HG02759 (cell line): ENCODE measurements around the gene SMG6.
"Not testable (repeated sequence)": the region's sequence is repeated elsewhere in the genome, so short reads cannot be mapped to it uniquely, and the experiment has no call there.

ENCODE experiments used
- ATAC-seq: cut with Tn5 transposase; IDR thresholded peaks from one replicate; pipeline ENCODE4 v1.9.1; 2021; ENCODE audit warnings: mild to moderate bottlenecking, moderate library complexity; ENCODE audit not compliant: unreplicated experiment

Gene SMG6

DNA sequence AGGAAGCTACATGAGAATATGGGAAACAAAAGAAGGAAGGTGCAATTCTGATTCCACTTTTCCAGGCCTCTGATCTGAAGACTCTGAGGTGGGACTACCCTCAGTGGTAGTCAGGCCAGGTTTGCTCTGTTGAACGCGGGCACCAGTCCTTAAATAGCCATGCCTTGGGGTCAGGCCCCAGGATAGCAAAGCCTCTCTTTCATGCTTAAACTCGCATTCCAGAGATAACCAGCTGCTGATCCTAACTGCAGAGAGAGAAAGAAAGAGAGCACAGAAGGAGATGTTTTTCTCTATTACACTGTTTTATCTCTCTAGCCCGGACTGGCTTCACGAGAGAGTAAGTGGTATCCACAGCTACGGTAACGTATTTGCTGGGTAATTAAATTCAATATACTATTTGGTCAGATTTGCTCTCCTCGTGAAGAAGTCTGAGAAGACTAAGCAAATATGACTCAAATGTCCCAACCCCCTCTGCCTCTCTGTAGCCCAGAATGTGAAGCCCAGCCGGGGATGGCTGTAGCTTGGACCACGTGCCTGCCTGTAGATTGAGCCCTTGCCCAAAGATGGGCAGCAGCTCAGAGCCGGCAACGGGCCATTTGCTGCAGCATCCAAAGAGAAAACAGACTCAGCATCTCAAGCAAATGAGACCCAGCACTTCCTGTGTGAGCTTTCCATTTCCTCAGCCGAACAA, 122.2 kb downstream of the SMG6 start:
- ATAC-seq: no peak

DNA sequence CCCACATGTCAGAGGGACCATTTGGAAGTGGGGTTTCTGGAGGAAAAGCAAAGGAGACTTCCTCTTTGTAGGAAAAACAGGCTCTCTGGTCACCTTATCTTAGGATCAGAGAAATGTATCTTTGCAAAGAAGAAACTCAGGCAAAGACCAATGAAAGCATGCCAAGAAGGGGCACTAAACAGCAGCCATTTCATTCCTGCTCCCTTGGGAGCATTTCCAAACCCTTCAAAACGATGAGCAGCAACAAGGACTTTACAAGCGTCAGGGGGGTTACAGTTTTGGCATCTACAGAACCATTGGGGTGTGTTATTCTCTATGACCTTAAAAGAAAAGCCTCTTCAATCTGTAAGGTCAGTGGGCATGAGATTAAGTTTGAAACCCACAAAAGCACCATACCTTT, 122.8 kb downstream of the SMG6 start:
- no peak for ATAC-seq

DNA sequence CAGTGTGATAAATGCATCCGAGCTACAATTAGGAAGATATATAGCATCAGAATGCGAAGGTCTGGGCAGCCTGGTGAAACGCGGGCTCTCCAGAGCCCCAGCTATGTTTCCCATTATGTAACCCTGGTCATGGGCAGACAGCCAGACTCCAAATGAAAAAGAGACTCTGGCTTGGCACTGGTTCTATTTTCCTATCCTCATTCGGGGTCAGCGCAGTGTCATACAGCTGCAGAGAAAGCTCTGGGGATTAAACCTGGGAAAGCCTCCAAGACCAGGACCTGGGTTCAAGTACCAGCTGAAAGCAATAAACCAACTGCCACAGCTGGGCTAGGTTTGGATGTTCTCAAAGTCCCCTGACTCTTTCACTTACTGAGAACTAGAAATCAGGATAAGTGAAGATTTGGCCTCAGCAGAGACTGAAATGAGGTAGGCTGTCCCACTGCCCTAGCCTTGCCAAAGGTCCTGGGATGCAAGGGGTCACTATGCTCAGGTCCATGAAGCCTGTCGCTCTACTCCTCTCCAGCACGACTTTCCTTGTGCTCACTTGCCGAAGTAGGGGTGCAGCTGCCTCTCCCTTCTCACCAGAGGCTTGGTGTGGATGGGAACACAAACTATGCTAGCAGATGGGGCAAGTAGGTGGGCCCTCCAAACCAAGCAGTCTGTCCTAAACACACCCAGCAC, 123.8 kb downstream of the SMG6 start:
- ATAC-seq: no peak

DNA sequence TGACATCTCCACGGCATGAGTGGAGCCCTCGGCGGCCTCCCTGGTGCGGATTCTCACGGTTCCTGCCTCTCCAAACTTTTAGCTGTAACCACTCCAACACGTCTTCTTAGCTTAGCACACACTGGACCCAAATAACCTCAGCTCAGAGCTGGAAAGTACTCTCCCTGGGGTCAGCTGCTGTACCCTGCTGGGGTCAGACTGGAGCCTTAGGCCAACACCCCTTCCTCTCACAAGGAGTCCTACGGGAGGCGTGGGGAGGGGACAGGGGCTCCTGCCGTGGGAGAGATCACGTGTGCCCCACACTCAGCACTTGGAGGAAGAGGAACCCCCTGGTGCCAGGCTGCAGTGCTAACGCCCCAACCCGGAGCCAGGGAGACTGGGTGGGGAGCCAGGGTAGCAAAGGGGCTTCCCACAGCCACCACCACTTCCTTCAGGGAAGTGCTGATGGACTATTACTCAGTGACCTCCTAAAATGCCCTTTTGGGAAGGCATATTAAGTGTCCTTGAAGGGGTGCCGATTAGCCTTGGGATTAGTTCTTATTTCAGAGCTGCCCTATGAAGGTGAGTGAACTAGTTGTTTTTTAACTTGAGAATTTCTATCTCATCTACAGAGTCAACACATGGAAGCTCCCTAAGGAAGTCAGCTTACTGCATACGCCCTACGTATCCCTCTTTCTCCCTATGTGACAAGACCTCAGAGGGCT, 124.6 kb downstream of the SMG6 start:
- no peak for ATAC-seq

DNA sequence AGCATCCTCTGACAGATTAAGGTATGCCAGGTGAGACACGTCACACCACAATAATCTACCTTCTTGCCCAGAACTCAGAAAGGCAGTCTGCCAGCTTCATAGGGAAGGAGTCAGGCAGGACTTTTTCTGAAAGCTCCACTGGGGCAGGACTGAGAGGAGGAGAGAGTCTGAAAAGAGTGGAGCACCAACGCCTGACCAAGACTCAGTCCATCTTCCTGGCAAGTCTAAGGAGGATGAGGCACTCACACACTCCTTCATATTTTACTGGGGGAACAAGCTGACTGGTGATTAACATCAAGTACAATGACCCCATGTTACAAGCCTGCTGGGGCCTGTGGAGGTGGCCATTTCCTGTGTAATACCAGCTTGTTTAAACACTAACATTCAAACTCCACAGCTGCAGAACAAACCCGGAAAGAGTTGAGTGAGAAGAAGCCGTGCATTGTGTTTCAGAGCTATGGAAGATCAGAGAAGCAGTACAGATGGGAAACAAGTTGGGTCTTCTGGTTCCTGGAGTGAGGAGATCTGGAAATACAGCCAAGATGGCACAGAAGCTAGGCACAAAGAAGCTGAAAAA, 126.3 kb downstream of the SMG6 start:
- ATAC-seq: no peak

DNA sequence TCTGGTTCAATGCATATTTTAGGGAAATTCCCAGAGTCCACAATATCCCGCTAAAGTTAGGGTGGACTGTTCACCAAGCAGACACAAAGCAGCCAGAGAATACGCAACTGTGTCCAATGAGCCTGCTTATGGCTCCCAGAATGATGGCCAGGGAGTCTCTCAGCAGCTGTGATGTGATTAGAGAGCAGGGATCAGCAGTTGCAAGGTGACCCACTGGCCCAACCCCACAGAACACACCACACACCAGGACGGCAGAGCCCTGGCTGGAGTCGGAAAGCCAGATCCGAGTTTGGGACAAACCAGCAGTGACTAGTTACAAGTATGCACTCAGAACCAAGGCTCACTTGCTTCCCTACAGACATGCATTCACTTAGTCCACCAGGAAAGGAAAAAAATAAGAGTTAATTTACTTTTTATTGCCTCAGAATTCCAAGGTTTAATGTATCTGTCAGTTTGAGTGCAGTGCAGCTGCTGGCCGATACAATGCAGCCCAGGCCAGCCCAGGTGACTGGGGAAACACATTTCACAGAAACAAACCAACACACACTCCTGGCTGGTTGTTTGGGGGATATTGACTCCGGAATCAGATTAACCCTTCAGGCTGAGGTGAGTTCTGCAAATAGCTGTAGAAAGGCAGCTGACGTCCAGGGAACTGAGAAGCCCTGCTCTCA, 127.0 kb downstream of the SMG6 start:
- no peak for ATAC-seq

DNA sequence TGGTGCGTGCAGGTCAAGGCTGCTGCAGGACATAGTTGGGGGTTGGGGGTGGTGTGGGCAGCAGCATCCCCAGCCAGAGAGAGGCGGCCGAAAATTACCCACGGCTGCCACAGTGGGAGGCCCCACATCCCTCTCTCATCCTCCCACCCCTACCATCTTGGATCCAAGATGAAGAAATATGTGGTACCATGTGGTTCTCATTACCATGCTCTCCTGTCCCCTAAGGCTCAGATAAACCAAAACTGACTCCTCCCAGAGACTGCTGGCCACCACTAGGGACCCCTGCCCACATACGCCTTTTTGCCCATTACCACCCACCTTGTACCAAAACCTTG, 128.3 kb downstream of the SMG6 start:
- ATAC-seq: no peak

DNA sequence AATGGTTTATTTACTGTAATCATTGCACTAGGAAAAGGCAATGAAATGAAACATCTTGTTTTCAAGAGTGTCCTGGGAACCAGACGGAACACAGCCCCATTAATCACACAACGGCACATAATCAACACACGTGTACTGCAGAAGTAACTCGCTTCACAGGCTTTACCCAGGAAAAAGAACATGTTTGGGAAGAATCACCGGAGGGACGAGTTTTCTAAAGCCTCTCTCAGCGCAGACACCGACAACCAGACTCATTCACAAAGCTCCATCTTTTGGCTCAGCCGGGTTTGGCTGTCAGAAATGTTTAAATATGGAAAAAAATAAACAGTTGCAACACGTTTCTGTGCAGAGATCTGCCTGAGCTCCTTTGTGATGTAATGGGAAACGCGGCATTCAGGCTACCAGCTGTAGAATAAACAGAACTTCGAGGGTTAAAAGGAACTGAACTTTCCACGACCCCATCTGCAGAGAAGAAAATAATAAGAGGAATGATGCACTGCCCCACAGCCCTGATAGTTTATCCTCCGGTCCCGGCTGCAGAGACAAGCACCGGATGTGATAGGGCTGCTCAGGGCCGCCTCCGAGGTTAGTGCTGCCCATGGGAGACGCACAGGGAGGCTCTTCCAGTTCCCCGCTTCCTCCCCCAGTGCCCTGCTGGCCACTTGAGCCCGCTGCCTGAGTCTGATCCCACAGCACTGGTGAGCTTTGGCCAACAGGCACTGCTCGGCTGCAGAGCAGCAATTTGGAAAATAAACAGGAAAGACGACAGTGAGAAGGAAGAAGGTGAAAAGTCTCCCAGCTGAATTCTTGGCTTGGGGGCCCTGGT, 128.9 kb downstream of the SMG6 start:
- no peak for ATAC-seq

DNA sequence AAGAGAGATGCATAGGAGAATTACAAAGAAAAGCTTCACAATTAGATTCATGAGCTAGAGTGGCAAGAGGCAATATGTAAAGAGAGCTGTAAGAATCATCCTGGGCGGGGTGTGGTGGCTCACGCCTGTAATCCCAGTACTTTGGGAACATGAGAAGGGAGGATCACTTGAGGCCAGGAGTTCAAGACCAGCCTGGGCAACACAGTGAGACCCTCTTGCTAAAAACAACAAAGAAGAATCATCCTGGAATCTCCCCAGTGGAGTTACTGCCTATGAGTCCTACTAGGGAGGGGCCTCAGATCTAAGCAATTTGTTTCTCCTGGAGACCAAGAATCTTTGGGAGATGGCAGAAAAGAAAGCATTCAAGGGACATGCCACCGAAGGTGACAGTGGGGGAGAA, 129.6 kb downstream of the SMG6 start:
- ATAC-seq: no peak

DNA sequence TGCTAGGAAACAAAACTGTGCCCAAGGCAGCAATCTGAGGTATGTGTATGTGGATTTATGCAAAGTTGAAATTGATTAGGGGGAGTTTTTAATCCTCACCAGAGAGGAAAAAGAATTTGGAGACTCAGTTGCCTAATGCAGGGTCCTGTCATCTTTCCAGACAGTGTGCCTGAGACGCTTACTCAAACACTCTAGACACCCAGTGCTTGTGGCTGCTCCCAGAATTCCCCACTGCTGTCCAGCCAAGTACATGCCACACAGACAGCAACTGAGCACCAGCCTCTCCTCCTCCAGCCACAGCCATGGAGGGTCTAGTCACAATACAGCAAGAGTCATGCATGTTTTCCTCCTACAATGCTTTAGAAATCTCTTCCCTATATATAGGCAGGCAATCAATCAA, 130.6 kb downstream of the SMG6 start:
- no peak for ATAC-seq

DNA sequence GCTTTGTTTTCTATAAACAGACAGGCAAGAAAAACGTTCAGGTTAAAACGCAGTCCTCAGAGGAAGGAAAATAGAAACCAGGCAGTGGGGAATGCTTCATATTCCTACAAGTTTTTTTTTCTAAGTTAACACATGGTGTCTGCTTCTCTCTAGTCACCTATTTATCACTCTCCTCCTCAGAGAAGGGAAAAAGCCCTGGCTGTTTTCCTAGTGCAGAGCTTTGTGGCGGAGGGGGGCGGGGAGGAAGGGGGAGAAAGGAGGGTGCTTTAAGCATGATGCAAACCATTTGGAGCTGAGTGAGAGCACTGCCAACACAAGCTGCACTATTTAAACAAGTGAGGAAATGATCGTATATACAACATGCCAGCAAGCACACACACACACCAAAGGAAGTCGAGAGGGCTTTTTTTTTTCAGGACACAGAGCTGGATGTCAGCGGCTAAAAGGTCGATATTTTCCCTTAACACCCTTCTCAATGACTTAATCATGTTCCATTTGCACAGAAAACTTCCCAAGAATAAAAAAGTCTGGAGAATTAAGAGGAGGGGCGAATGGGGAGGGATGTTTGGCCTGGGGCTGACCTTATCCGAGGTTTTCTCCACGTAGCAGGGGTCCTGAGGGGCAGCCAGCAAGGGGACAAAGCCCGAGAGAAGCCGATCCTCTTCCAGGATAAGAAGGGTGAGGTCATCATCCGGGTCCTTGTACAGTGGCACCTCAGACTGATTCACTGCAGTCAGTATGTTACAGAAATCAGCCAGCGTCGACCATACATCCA, 131.3 kb downstream of the SMG6 start:
- ATAC-seq: no peak

DNA sequence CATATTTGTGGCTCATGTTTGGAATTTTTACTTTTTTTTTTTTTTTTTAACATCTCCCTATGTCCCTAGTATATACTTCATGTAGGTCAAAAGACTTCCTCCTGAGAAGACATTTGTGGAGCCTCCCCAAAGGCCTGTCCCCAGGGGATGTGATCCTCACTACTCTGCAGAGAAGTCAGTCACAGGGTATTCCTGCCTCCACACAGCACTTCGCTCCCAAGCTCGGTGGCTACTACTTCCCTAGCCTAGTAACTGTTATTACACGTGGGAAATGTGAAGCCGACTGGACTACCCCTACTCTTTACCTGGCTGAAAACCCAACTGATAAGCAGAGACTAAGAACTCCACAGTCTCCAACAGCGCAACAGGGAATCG, 131.9 kb downstream of the SMG6 start:
- ATAC-seq: no peak

DNA sequence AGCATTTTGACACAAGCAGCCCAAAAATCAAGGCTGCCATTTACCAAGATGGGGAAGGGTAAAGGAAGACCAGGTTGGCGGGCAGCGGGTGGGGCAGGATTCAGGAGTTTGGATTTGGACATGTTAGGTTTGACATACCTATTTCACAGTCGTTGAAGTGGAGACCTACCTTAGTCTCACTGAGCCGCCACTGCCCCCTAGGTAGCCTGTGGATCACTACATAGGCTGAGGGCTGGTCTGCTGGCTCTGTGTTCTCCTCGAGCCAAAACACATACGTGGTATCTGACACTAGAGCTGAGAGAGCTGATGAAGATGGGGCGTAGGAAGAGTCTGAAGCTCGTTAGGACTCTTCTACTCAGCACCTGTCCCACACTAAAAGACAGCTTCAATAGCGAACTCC, 133.6 kb downstream of the SMG6 start:
- no peak for ATAC-seq

DNA sequence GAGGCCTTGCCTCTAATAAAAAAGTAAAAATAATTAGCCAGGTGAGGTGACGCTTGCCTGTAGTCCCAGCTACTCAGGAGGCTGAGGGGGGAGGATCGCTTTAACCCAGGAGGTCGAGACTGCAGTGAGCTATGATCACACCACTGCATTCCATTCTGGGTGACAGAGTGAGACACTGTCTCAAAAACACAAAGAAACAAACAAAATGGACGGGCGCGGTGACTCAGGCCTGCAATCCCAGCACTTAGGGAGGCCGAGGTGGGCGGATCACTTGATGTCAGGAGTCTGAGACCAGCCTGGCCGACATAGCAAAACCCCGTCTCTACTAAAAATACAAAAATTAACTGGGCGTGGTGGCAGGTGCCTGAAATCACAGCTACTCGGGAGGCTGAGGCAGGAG, 137.9 kb downstream of the SMG6 start:
- not testable (repeated sequence) for ATAC-seq

DNA sequence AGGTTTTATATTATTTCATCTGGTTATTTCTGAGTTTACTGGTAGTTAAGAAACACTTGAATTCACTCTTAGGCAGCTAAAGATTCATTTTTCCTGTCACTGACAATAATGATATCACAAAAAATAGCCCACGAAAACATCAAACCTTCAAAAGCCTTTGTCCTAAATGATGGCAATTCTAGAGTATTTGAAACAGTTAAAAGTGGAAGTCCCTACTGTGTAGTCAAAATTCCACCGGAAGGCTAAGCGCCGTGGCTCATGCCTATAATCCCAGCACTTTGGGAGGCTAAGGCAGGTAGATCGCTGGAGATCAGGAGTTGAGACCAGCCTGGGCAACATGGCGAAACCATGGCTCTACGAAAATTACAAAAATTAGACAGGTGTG, 145.2 kb downstream of the SMG6 start:
- no peak for ATAC-seq

DNA sequence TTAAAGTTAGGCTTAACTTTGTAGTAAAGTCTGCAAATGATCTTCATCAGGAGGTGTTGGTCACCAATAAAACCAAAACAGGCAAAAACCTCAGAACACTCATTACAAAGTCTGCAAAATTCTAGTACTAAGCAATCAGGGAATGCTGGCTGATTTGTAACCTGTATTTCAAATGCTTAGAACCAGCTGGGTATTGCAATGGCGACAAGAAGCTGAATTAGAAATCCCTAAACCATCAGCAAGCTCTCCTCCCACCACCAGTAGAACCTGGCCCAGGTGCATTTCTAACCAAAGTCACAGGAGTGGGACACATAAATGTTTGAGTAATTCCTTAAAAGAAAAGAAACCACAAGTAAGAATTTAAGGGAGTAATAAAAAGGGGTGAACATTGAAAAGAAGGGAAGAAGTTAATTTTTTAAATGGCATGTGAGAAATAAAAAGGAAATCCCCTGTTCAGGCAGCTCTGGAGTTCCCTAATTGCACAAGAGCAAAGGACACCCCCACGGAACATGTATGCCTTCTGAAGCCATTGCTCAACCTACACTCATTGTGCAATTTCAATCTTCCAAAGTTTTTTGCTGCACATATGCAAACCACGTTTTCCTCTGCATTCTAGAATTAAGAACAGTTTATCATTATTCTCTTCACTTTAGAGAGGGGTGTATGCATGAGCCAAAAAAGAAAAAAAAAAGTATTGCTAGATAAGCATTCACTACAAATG, 145.8 kb downstream of the SMG6 start:
- ATAC-seq: no peak

DNA sequence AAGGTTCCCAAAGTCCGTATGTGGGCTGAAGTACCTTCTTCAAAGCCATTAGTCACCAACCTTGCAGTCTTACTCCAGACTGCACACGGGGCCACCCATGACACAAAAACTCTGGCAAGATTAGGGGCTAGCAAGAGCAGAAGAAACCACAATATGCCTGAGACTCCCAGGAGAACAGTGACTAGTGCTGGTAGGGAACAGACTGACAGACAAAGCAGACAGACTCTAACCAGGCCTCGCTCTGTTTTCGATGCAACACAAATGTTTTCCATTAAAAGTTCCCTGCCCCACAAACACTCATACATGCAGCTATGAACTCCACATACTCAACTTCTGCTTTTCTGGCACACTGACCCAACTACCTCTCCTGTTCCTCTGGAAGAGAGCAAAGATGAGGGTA, 146.5 kb downstream of the SMG6 start:
- ATAC-seq: no peak

DNA sequence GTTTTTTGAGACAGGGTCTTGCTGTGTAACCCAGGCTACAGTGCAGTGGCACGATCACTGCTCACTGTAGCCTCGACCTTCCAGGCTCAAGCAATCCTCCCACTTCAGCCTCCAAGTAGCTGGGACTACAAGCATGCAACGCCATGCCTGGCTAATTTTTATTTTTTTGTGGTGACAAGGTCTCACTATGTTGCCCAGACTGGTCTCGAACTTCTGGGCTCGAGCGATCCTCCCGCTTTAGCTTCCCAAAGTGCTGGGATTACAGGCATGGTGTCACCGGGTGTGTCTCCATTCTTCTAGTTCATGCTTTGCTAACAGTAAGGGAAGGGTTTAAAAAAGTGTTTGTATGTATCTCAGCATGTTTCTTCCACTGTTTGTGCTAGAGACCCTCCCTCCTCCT, 146.9 kb downstream of the SMG6 start:
- ATAC-seq: no peak

DNA sequence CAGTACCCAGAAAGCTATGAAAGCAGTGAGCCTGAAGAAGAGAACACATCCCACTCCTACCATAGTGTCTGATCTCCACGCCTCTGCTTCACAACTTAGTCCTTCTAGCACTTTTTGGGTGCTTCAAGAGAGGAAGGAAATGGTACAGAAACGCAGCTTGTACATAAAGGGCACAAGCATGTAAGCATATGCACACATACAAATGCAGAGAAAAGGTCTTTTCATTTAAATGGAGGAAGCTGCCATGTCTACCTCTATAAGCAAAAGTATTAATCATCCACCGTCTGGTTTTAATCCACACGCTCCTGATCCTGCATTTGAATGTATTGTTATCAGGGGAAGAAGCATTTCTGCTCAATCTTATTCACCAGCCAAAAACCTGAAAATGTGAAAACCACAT, 148.0 kb downstream of the SMG6 start:
- ATAC-seq: no peak
